Measurements from ENCODE around the gene MACROD2.

The MACROD2 gene

DNA sequence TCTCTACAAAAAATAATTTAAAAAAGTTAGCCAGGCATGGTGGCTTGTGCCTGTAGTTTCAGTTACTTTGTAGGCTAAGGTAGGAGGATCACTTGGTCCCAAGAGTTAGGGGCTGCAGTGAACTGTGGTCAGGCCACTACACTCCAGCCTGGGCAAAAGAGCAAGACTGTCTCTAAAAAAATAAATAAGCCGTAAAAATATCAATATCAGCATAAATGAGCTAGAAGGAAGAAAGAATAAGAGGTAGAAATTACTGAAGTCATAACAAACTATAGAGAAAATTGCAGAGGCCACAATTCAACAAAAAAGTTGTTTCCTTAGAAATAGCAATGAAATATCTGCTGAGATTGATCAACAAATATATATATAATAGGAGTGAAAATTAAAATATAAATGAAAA, 1169.4 kb downstream of the MACROD2 start:
- DNase-seq (ENCODE audit: low spot score) = no peak
- in situ Hi-C loops (cut with MboI; ENCODE audit: low sequenced_read_pairs, unreplicated experiment) = no loop called here
- TF ChIP-seq, protein P1, sequence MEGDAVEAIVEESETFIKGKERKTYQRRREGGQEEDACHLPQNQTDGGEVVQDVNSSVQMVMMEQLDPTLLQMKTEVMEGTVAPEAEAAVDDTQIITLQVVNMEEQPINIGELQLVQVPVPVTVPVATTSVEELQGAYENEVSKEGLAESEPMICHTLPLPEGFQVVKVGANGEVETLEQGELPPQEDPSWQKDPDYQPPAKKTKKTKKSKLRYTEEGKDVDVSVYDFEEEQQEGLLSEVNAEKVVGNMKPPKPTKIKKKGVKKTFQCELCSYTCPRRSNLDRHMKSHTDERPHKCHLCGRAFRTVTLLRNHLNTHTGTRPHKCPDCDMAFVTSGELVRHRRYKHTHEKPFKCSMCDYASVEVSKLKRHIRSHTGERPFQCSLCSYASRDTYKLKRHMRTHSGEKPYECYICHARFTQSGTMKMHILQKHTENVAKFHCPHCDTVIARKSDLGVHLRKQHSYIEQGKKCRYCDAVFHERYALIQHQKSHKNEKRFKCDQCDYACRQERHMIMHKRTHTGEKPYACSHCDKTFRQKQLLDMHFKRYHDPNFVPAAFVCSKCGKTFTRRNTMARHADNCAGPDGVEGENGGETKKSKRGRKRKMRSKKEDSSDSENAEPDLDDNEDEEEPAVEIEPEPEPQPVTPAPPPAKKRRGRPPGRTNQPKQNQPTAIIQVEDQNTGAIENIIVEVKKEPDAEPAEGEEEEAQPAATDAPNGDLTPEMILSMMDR (IDR thresholded peaks at IDR 0.05; ENCODE audit: borderline replicate concordance, control extremely low read depth, extremely low read depth, insufficient read depth, missing control alignments) = no peak

DNA sequence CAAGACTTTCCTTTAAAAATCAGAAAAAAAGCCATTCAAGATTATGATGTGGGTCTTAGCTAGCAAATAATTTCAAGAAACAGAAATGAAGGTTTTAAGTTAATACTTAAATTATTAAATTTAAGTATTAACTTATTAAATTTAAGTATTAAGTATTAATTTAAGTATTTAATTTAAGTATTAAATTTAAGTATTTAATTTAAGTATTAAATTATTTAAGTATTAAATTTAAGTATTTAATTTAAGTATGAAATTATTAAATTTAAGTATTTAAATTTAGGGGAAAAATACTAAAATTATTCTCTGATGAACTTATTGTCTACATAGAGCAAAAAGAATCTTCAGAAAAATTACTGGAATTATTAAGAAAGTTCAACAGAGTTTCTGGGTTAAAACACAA, 1171.4 kb downstream of the MACROD2 start:
- DNase-seq (ENCODE audit: low spot score) = no peak
- TF ChIP-seq, protein P1 (IDR thresholded peaks at IDR 0.05; ENCODE audit: borderline replicate concordance, control extremely low read depth, extremely low read depth, insufficient read depth, missing control alignments) = no peak
- in situ Hi-C loops (cut with MboI; ENCODE audit: low sequenced_read_pairs, unreplicated experiment) = no loop called here

DNA sequence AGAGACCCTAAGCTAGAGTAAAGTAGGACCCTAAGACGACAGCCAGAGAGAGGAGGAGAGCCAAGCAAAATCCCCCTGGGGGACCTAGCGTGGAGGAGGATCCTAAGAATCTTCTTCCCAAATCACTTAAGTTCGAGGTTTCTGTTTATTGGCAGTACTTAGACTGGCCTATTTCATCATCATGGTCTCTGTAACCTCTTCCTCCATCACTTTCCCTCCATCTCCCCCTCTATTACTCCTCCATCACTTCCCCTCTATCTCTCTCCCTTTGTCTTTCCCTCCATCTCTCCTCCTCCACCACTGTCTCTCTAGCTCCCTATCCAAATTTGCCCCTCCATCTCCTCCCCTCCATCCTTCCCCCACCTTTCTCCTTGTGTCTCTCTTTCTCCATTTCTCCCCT, 1175.7 kb downstream of the MACROD2 start:
- in situ Hi-C loops (cut with MboI; ENCODE audit: low sequenced_read_pairs, unreplicated experiment) = no loop called here
- DNase-seq (ENCODE audit: low spot score) = no peak
- TF ChIP-seq, protein P1 (IDR thresholded peaks at IDR 0.05; ENCODE audit: borderline replicate concordance, control extremely low read depth, extremely low read depth, insufficient read depth, missing control alignments) = no peak

DNA sequence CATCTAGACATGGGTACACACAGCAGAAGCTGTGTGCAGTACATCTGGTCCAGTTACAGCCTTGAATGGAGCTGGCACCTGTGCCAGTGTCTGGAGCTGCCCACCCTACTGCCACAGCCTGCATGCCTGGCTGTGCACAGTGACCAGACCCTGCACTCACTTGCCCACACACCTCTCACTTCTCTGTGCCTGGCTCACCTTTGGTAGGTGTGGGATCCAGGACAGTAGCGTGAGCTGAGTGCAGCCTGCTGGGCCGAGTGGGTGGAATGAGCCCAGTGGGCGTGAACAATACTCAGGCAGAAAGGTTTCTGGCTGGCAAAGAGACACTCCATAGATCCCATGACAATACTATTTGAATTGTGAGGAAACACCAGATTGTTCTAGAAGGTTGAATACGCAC, 1181.6 kb downstream of the MACROD2 start:
- in situ Hi-C loops (cut with MboI; ENCODE audit: low sequenced_read_pairs, unreplicated experiment) = no loop called here
- no peak for DNase-seq (ENCODE audit: low spot score)
- TF ChIP-seq, protein P1 (IDR thresholded peaks at IDR 0.05; ENCODE audit: borderline replicate concordance, control extremely low read depth, extremely low read depth, insufficient read depth, missing control alignments) = no peak

DNA sequence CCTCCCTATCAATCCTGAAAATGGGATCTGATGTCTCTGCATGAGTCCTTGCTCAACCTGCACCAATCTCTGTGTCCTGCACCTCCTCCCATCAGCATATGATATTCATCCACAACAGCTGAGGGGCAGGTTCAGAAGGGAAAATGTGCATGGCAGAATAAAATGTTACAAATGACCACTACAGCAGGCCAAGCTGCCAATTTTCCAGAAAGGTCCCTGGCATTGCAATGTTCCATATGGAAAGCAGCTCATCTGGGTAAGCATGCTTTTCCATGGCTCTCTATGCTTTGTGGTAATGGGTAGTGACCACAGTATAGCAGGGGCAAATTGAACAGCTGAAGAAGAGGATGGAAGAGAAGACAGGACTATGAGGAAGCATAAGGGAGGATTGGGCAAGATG, 1183.3 kb downstream of the MACROD2 start:
- in situ Hi-C loops (cut with MboI; ENCODE audit: low sequenced_read_pairs, unreplicated experiment) = no loop called here
- no peak for DNase-seq (ENCODE audit: low spot score)
- TF ChIP-seq, protein P1 (IDR thresholded peaks at IDR 0.05; ENCODE audit: borderline replicate concordance, control extremely low read depth, extremely low read depth, insufficient read depth, missing control alignments) = no peak

DNA sequence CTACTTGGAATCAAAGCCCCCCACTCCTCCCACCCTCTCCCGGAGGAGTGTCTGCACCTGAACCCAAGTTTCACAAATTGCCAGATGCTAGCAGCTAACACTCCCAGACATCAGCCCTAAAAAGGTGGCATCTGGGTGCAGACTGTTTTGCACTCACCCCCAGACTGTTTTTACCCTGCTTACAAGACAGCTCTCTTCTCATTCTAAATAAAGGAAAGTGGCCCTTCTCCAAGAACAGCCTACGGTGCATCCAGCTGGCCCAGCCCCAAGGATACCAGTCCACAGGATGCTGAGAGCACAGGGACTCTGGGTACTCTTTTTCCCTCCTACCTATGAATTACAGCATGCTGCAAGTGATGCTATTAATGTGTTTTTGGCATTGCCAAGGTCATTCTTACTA, 1184.1 kb downstream of the MACROD2 start:
- in situ Hi-C loops (cut with MboI; ENCODE audit: low sequenced_read_pairs, unreplicated experiment) = no loop called here
- TF ChIP-seq, protein P1 (IDR thresholded peaks at IDR 0.05; ENCODE audit: borderline replicate concordance, control extremely low read depth, extremely low read depth, insufficient read depth, missing control alignments) = no peak
- no peak for DNase-seq (ENCODE audit: low spot score)

DNA sequence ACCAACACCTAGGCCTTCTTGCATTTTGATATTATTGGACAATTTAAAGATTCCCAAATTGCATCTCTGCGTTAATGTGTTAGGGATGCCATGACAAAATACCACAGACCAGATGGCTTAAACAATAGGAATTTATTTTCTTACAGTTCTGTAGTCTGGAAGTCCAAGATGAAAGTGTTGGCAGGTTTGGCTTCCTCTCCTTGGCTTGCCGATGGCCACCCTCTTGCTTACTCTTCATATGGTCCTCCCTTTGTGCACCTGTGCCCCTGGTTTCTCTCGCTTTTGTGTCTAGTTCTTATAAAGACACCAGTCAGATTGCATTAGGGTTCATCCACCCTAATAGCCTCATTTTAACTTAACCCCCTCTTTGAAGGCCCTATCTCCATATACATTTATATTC, 1184.5 kb downstream of the MACROD2 start:
- no peak for DNase-seq (ENCODE audit: low spot score)
- TF ChIP-seq, protein P1 (IDR thresholded peaks at IDR 0.05; ENCODE audit: borderline replicate concordance, control extremely low read depth, extremely low read depth, insufficient read depth, missing control alignments) = no peak
- in situ Hi-C loops (cut with MboI; ENCODE audit: low sequenced_read_pairs, unreplicated experiment) = no loop called here

Data from GM13976 (cell line).